Ramos (cell line): ENCODE measurements around the gene ZNF761.

ENCODE experiments used
- in situ Hi-C: fragments of 300-500 bp; cut with MboI; formaldehyde crosslinking; loops from one replicate; pipeline ENCODE4 v1.14.3; 2022; ENCODE audit warnings: low sequenced_read_pairs; ENCODE audit not compliant: unreplicated experiment

The ZNF761 gene

DNA sequence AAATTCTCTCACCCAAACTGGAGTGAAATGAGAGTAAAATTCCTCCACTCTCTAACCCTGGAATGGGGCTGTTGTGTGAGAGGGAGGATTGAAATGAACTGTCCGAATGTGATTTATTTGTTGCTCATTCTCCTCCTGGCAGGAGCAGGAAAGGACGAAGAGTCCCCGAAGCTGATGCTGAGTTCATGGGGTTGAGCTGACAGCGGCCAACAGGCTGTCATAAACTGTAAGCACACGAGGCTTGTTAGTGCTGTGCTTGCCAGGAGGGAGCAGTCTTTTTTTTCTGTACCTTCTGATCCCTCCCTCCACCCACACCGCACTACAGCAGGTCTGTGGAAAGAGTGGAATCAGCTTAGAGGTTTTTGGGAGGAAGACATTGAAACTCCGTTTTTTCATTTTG is 73.1 kb downstream of the ZNF761 start:
- in situ Hi-C loops = loop anchor here (5.0 kb wide), 1 partner anchor 77 kb away; no protein-coding TSS in a partner anchor

DNA sequence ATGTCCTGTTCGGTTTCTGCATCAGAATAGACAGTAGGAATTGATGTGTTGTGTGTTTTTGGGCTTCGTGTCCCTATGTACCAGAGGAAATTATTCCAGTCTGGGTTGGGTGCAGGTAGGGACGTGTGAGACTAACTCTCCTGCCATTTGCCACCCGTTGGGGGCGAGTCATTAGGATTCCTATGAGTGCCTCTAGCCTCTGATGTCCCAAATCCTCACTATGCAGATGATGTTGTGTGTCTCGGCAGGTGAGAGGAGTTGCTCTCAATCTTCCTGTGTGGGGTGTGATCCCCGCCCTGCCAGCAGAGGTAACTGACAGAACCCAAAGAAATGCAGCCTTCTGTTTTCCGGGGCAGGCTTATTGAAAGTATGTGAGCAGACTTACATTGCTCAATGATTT is 74.9 kb downstream of the ZNF761 start:
- in situ Hi-C loops = no loop called here
